ENCODE results near the gene PTPRT. TPM values are rescaled to one million over a fixed set of nuclear protein-coding genes. Genes with fewer than 3 reads are reported as not detected.

The PTPRT gene
- total and polyA plus RNA-seq, 2 of the 4 experiments (the other 2 are of a cell fraction) = not detected

- no peaks in the 10 kb centered on the region for H3K4me1 ChIP-seq (ENCODE audit: control insufficient read depth, insufficient read depth, low read length)
- H4K5ac ChIP-seq (ENCODE audit: low read depth, low read length) = no peak overlapping the region
- dilution Hi-C loops (cut with HindIII; ENCODE audit: low sequenced_read_pairs, unreplicated experiment) = no loop called here
- no peak overlapping the region for H2BK5ac ChIP-seq (ENCODE audit: low read depth, low read length, poor library complexity, severe bottlenecking)
- H3K9ac ChIP-seq (ENCODE audit: low read depth, low read length) = no peak overlapping the region
- peak overlapping the region; percentile 11 for H2AFZ ChIP-seq (replicated peaks; ENCODE audit: low read length, poor library complexity)
- no peak overlapping the region for H3K4ac ChIP-seq (ENCODE audit: low read depth, low read length)
- POLR2A ChIA-PET (ENCODE audit: unreplicated experiment) = interaction anchor here (0.6 kb wide), 1 partner anchor 580 kb away, joined by 3 read pairs; no protein-coding TSS in a partner anchor
- H3K4me2 ChIP-seq (ENCODE audit: low read depth, low read length) = no peak overlapping the region
- H3K27me3 ChIP-seq (ENCODE audit: control insufficient read depth, insufficient read depth, low read length) = no peaks in the 10 kb centered on the region
- in situ Hi-C loops (cut with MboI; ENCODE audit: low sequenced_read_pairs) = no loop called here
- TF ChIP-seq FOS (IDR thresholded peaks at IDR 0.05; ENCODE audit: low read depth, low read length) = no peak
- no peak for TF ChIP-seq NFE2L2 (IDR thresholded peaks at IDR 0.05; ENCODE audit: low read depth, low read length)
- no peak for TF ChIP-seq RAD21 (IDR thresholded peaks at IDR 0.05; ENCODE audit: low read length)
- no peak for TF ChIP-seq RFX5 (IDR thresholded peaks at IDR 0.05; ENCODE audit: low read depth, low read length)
- no peak for TF ChIP-seq USF2 (IDR thresholded peaks at IDR 0.05; ENCODE audit: low read depth, low read length)
- no peak for TF ChIP-seq POLR2A (IDR thresholded peaks at IDR 0.05; ENCODE audit: low read depth, low read length)
- TF ChIP-seq MAZ (IDR thresholded peaks at IDR 0.05; ENCODE audit: borderline replicate concordance, low read depth, low read length) = no peak
- no peak for TF ChIP-seq MAFK (IDR thresholded peaks at IDR 0.05; ENCODE audit: low read depth, low read length)
- TF ChIP-seq, protein P1, sequence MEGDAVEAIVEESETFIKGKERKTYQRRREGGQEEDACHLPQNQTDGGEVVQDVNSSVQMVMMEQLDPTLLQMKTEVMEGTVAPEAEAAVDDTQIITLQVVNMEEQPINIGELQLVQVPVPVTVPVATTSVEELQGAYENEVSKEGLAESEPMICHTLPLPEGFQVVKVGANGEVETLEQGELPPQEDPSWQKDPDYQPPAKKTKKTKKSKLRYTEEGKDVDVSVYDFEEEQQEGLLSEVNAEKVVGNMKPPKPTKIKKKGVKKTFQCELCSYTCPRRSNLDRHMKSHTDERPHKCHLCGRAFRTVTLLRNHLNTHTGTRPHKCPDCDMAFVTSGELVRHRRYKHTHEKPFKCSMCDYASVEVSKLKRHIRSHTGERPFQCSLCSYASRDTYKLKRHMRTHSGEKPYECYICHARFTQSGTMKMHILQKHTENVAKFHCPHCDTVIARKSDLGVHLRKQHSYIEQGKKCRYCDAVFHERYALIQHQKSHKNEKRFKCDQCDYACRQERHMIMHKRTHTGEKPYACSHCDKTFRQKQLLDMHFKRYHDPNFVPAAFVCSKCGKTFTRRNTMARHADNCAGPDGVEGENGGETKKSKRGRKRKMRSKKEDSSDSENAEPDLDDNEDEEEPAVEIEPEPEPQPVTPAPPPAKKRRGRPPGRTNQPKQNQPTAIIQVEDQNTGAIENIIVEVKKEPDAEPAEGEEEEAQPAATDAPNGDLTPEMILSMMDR (conservative IDR thresholded peaks at IDR 0.05; ENCODE audit: low read depth, low read length) = no peak
- TF ChIP-seq SMC3 (IDR thresholded peaks at IDR 0.05; ENCODE audit: low read depth, low read length) = no peak
- no peak for TF ChIP-seq MXI1 (IDR thresholded peaks at IDR 0.05; ENCODE audit: borderline replicate concordance, low read depth, low read length)
- TF ChIP-seq RCOR1 (IDR thresholded peaks at IDR 0.05; ENCODE audit: insufficient replicate concordance, low read length) = no peak
- TF ChIP-seq CEBPB (IDR thresholded peaks at IDR 0.05; ENCODE audit: low read depth, low read length) = no peak
- TF ChIP-seq BHLHE40 (IDR thresholded peaks at IDR 0.05; ENCODE audit: low read depth, low read length) = no peak
- H4K20me1 ChIP-seq (ENCODE audit: insufficient read depth, low read length) = no peaks in the 10 kb centered on the region
- H3K9me3 ChIP-seq (ENCODE audit: control insufficient read depth, insufficient read depth, low read length) = peaks cover 24% of the 10 kb centered on the region
- no peak overlapping the region for H2BK120ac ChIP-seq (ENCODE audit: low read depth, low read length)
- intact Hi-C loops (cut with micrococcal nuclease) = no loop called here
- BruUV-seq (replicated peaks) = no TSS peak
- H3K36me3 ChIP-seq (ENCODE audit: control insufficient read depth, insufficient read depth, low read length) = no peaks in the 10 kb centered on the region
- H4K8ac ChIP-seq (ENCODE audit: low read depth in 2 of 2, low read length in 2 of 2) = no peak overlapping the region
- H3K56ac ChIP-seq (ENCODE audit: extremely low read depth, insufficient read depth, low read length) = no peak overlapping the region
- H3K18ac ChIP-seq (ENCODE audit: low read depth, low read length) = no peak overlapping the region
- no peak overlapping the region for H2BK20ac ChIP-seq (ENCODE audit: low read depth, low read length)
- DNase-seq = no peak
- no peak overlapping the region for H2AK9ac ChIP-seq (replicated peaks; ENCODE audit: low read depth, low read length, poor library complexity)
- H3K4me3 ChIP-seq (ENCODE audit: insufficient read depth, low read depth, low read length) = no peak overlapping the region
- H3K9me1 ChIP-seq (ENCODE audit: insufficient read depth, low read length) = no peaks in the 10 kb centered on the region
- H3K79me1 ChIP-seq (ENCODE audit: low read depth in 1 of 2, low read length in 2 of 2) = no peaks in the 10 kb centered on the region
- no peak overlapping the region for H3K23ac ChIP-seq (ENCODE audit: low read depth, low read length)
- WGBS, 2 experiments (ENCODE audit: extremely low coverage in 2 of 2, insufficient read length in 1 of 2) = no CpG with 5 or more reads among the region's 4 CpGs
- no peak overlapping the region for H4K91ac ChIP-seq (ENCODE audit: insufficient read depth, low read depth, low read length)
- no peak overlapping the region for H2AK5ac ChIP-seq (ENCODE audit: low read depth, low read length)
- H3K27ac ChIP-seq (ENCODE audit: insufficient read depth, low read length) = no peak overlapping the region
- no peak overlapping the region for H2BK15ac ChIP-seq (ENCODE audit: low read depth, low read length)
- no peak for ATAC-seq (ENCODE audit: low read depth)
- H3K14ac ChIP-seq (replicated peaks; ENCODE audit: low read depth, low read length) = no peak overlapping the region
- CTCF ChIA-PET = no interaction called here
These were observed 578.3 kb downstream of the PTPRT start for GRCh38 chr20:42611423-42611822.

All from IMR-90 (cell line).